Keratinocyte (primary cell): ENCODE measurements around the gene SKOR2. TPM values are rescaled to one million over a fixed set of nuclear protein-coding genes. Genes with fewer than 3 reads are reported as not detected.

Experiments used
- DNase-seq: peaks from one replicate; pipeline ENCODE4 v3.0.0-alpha.2; 2011; ENCODE audit warnings: low read depth, missing footprints, low spot score
- FAIRE-seq: peaks from 2 replicates; lab custom pipeline; 2011; peaks lifted over from hg19 to GRCh38; lab: Jason Lieb, UNC
- H2AFZ ChIP-seq: 2 replicates; pipeline ENCODE4 v1.6.0; 2012; ENCODE audit warnings: low read length, control low read depth, inconsistent platforms; ENCODE audit not compliant: control insufficient read depth
- H3K27ac ChIP-seq: 2 replicates; pipeline ENCODE4 v1.5.1; 2011; ENCODE audit warnings: low read length; ENCODE audit not compliant: control insufficient read depth, insufficient read depth
- H3K27me3 ChIP-seq: 3 replicates; pipeline ENCODE4 v1.6.0; 2011; ENCODE audit warnings: low read length; ENCODE audit not compliant: control insufficient read depth, insufficient read depth; ENCODE audit errors: extremely low read depth
- H3K36me3 ChIP-seq, 2 experiments: 2 replicates in 1 of 2; 3 replicates in 1 of 2; pipeline ENCODE4 v1.5.1; 2011; ENCODE audit warnings: low read length in 2 of 2, mild to moderate bottlenecking in 1 of 2; ENCODE audit not compliant: control insufficient read depth in 2 of 2, insufficient read depth in 2 of 2; ENCODE audit errors: extremely low read depth in 1 of 2
- H3K4me1 ChIP-seq: 3 replicates; pipeline ENCODE4 v1.5.1; 2011; ENCODE audit warnings: low read length; ENCODE audit not compliant: control insufficient read depth, insufficient read depth; ENCODE audit errors: extremely low read depth
- H3K4me2 ChIP-seq: 3 replicates; pipeline ENCODE4 v1.6.0; 2011; ENCODE audit warnings: low read depth, low read length; ENCODE audit not compliant: control insufficient read depth, insufficient read depth; ENCODE audit errors: extremely low read depth
- H3K4me3 ChIP-seq, 3 experiments: fragments of 200-600 bp in 1 of 3; sonication (generic) in 1 of 3; 2 replicates in 2 of 3; 3 replicates in 1 of 3; pipeline ENCODE4 v1.5.1; 2011 to 2016; ENCODE audit warnings: low read length in 3 of 3, mild to moderate bottlenecking in 3 of 3, control low read depth in 2 of 3, inconsistent platforms in 1 of 3, low read depth in 1 of 3, mixed read lengths in 1 of 3, mixed run types in 1 of 3, moderate library complexity in 1 of 3; ENCODE audit not compliant: control insufficient read depth in 2 of 3, insufficient read depth in 2 of 3; ENCODE audit errors: extremely low read depth in 1 of 3
- H3K79me2 ChIP-seq: 2 replicates; pipeline ENCODE4 v1.6.0; 2012; ENCODE audit warnings: low read length; ENCODE audit not compliant: control insufficient read depth, insufficient read depth
- H3K9ac ChIP-seq: 3 replicates; pipeline ENCODE4 v1.6.0; 2011; ENCODE audit warnings: low read length; ENCODE audit not compliant: control insufficient read depth, insufficient read depth; ENCODE audit errors: extremely low read depth
- H3K9me1 ChIP-seq: 3 replicates; pipeline ENCODE4 v1.6.0; 2011; ENCODE audit warnings: low read length; ENCODE audit not compliant: control insufficient read depth, insufficient read depth; ENCODE audit errors: extremely low read depth
- H3K9me3 ChIP-seq: 2 replicates; pipeline ENCODE4 v1.5.1; 2012; ENCODE audit warnings: low read depth, low read length; ENCODE audit not compliant: control insufficient read depth
- H4K20me1 ChIP-seq: 3 replicates; pipeline ENCODE4 v1.6.0; 2011; ENCODE audit warnings: low read length; ENCODE audit not compliant: control insufficient read depth, insufficient read depth; ENCODE audit errors: extremely low read depth
- EZH2 ChIP-seq: IDR thresholded peaks from one replicate; pipeline ENCODE4 v1.6.1; 2012; ENCODE audit warnings: inconsistent platforms, mild to moderate bottlenecking, low read length, moderate library complexity
- dilution Hi-C: fragments of 300-500 bp; cut with MboI; formaldehyde crosslinking; loops from one replicate; pipeline ENCODE4 v1.7.0; 2020; ENCODE audit warnings: low sequenced_read_pairs; ENCODE audit not compliant: extremely low pct_ligation_motif_present
- polyA plus RNA-seq, 5 experiments: library from polyadenylated mRNA; depleted of rRNA in 3 of 5; stranded (reverse) in 3 of 5; stranded (forward) in 1 of 5; unstranded in 1 of 5; fragments of >200 nt; gene quantifications; 1 replicate in 1 of 5; 2 replicates in 3 of 5; 3 replicates in 1 of 5; pipeline versions ENCODE4 v1.2.1 to v1.2.3, GENCODE V29; 2011 to 2012; ENCODE audit warnings: missing spikeins in 2 of 5, low read depth in 1 of 5, low replicate concordance in 1 of 5
- TF ChIP-seq, protein P1 (sequence below), 3 experiments: IDR thresholded peaks in 1 of 3; conservative IDR thresholded peaks in 1 of 3; optimal IDR thresholded peaks in 1 of 3; 2 replicates in 2 of 3; 3 replicates in 1 of 3; pipeline versions ENCODE3 to v1.5.1; 2011; ENCODE audit warnings: low read length in 3 of 3, mild to moderate bottlenecking in 3 of 3, moderate library complexity in 2 of 3, control low read depth in 1 of 3, inconsistent platforms in 1 of 3; ENCODE audit not compliant: insufficient read depth in 2 of 3; ENCODE audit errors: extremely low read depth in 1 of 3

Gene SKOR2
- polyA plus RNA-seq, 1 donor (not counting 4 experiments of a cell fraction or from before 2014, with no cell fraction given) = not detected

DNA sequence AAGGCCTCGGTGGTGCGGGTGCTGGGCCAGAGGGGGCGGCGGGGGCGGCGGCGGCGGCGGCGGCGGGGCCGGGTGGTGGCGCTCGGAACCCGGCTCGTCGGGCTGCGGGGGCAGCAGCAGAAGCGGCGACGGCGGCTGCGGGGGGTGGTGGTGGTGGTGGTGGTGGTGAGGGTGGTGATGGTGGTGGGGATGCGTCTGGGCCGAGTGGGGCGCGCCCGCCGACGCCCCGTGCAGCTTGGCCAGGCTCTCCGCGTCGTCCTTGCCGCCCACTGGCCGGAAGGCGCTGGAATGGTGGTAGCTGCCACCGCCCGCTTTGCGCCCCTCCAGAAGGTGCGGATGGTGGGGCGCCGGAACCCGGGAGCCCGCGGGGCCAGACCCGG lies 4.4 kb downstream of the SKOR2 start:
- Histone ChIP-seq H4K20me1 (no peaks in the 10 kb centered on the region), H3K79me2 (no peaks in the 10 kb centered on the region), H3K36me3 (no peaks in the 10 kb centered on the region), H3K9ac (no peak overlapping the region), H3K4me3 (no peak overlapping the region), H3K4me1 (no peaks in the 10 kb centered on the region), H2AFZ (no peak overlapping the region), H3K4me2 (no peak overlapping the region), H3K27me3 (peaks cover 72% of the 10 kb centered on the region), H3K9me1 (no peaks in the 10 kb centered on the region), H3K9me3 (peaks cover 5% of the 10 kb centered on the region), H3K27ac (no peak overlapping the region)
- FAIRE-seq = no peak
- TF ChIP-seq EZH2 = peak; percentile 13
- TF ChIP-seq, protein P1, sequence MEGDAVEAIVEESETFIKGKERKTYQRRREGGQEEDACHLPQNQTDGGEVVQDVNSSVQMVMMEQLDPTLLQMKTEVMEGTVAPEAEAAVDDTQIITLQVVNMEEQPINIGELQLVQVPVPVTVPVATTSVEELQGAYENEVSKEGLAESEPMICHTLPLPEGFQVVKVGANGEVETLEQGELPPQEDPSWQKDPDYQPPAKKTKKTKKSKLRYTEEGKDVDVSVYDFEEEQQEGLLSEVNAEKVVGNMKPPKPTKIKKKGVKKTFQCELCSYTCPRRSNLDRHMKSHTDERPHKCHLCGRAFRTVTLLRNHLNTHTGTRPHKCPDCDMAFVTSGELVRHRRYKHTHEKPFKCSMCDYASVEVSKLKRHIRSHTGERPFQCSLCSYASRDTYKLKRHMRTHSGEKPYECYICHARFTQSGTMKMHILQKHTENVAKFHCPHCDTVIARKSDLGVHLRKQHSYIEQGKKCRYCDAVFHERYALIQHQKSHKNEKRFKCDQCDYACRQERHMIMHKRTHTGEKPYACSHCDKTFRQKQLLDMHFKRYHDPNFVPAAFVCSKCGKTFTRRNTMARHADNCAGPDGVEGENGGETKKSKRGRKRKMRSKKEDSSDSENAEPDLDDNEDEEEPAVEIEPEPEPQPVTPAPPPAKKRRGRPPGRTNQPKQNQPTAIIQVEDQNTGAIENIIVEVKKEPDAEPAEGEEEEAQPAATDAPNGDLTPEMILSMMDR (optimal IDR thresholded peaks at IDR 0.05 in 1 of 3, IDR thresholded peaks at IDR 0.05 in 1 of 3, conservative IDR thresholded peaks at IDR 0.05 in 1 of 3; ENCODE audit: extremely low read depth in 1 of 3, insufficient read depth in 2 of 3, low read length in 3 of 3) = no peak
- DNase-seq = no peak
- dilution Hi-C loops = no loop called here

DNA sequence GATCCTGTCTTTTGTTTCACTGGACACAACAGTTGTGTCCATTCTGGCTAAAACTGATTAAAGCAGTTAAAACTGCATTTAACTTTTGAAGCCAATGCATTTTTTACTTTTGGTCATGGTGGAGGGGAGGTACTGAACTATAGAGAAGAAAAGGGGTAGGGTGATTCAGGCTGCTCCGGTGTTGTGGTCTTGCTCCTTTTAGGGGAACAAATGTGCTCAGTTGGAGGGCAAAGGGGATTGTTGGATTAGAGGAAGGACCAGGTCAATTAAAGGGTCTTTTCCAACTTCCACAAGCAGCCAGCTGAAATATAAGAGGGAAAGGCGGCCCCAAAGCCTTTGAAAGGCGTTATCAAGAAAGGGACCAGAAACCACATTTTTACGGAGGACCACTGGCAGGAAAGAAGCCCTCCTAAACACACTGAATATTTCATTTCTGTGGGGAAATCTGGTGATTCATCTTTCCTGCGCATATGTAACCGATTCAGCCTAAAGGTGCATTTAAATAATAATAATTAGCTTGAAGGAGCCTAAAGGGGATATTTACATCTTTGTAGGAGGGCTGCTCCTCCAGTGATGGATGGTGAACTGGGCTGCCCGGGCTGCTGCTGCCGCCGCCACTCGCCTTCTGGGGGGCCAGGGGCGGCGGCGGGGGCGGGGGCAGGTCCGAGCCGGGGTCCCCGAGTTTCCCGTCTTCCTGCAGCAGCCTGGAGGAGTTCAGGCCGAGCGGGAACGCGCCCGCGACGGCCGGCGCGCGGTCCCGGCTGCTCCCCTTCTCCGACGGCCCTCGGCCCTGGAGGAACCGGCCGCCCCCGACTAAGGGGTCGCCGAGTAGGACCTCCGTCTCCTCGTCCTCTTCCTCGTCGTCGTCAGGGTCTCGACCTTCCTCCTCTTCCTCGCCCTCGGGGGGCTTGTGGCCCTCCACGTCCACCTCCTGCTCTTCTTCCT lies 5.2 kb downstream of the SKOR2 start:
- no peaks in the 10 kb centered on the region for H3K36me3 ChIP-seq
- DNase-seq (no peak), FAIRE-seq (no peak)
- dilution Hi-C loops = no loop called here
- TF ChIP-seq EZH2 = peak; percentile 92
- TF ChIP-seq, protein P1 (optimal IDR thresholded peaks at IDR 0.05 in 1 of 3, IDR thresholded peaks at IDR 0.05 in 1 of 3, conservative IDR thresholded peaks at IDR 0.05 in 1 of 3; ENCODE audit: extremely low read depth in 1 of 3, insufficient read depth in 2 of 3, low read length in 3 of 3) = no peak
- peaks cover 5% of the 10 kb centered on the region for H3K9me3 ChIP-seq
- H3K4me2 ChIP-seq = no peak overlapping the region
- peaks cover 65% of the 10 kb centered on the region for H3K27me3 ChIP-seq
- H4K20me1 ChIP-seq = no peaks in the 10 kb centered on the region
- no peak overlapping the region for H3K9ac ChIP-seq
- H3K9me1 ChIP-seq = no peaks in the 10 kb centered on the region
- H3K79me2 ChIP-seq = no peaks in the 10 kb centered on the region
- no peaks in the 10 kb centered on the region for H3K4me1 ChIP-seq
- H3K27ac ChIP-seq = no peak overlapping the region
- H3K4me3 ChIP-seq = no peak overlapping the region
- no peak overlapping the region for H2AFZ ChIP-seq
